Measurements from ENCODE around the gene TAB2. TPM values are rescaled to one million over a fixed set of nuclear protein-coding genes. Genes with fewer than 3 reads are reported as not detected.
"Not testable (repeated sequence)": the region's sequence is repeated elsewhere in the genome, so short reads cannot be mapped to it uniquely, and the experiment has no call there.

TAB2 gene
- total RNA-seq, 2 experiments from 2014 or later: 62.1 to 66.7 TPM

DNA sequence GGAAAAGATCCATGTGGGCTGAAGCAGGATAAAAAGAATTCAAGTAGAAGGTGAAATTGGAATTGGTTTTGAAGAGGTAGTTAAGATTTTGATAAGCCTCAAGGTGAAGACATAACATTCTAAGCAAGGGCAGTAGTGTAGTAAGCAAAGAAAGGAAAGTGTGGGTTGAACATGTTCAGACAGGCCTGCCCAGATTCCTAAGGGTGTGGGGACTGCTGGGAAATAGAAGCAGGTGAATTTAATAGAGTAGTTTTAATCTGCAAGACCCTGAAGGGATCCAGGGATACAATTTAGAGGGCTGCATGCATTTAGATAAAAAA, 19.1 kb downstream of the TAB2 start:
- Mint-ChIP-seq H3K27me3 (ENCODE audit: low read depth) (no peaks in the 10 kb centered on the region), H3K4me1 (ENCODE audit: low read depth) (peaks cover 82% of the 10 kb centered on the region), H3K4me3 (peak overlapping the region; percentile 59), H3K9me3 (peaks cover 5% of the 10 kb centered on the region), H3K27ac (peak overlapping the region; percentile 97), H3K36me3 (ENCODE audit: low read depth) (peaks cover 12% of the 10 kb centered on the region)
- no peak for DNase-seq
- CTCF ChIA-PET: interaction anchor here (0.6 to 1.0 kb wide), 3 partner anchors 16 to 69 kb away, joined by 3 read pairs; no protein-coding TSS in a partner anchor
- intact Hi-C loops (cut with micrococcal nuclease): loop anchor here (1.0 to 5.0 kb wide), 12 partner anchors 17 to 304 kb away; partner anchors contain the start of gene ZC3H12D

GRCh38 chr6:149337320-149337719, 19.8 kb downstream of the TAB2 start:
- peak overlapping the region; percentile 97 for H3K27ac Mint-ChIP-seq
- no peak overlapping the region for H3K4me3 Mint-ChIP-seq
- peaks cover 5% of the 10 kb centered on the region for H3K9me3 Mint-ChIP-seq
- no peak for DNase-seq
- H3K36me3 Mint-ChIP-seq (ENCODE audit: low read depth): peaks cover 12% of the 10 kb centered on the region
- intact Hi-C loops (cut with micrococcal nuclease): loop anchor here (2.0 to 5.0 kb wide), 5 partner anchors 27 to 255 kb away; partner anchors contain the start of gene ZC3H12D
- H3K4me1 Mint-ChIP-seq (ENCODE audit: low read depth): peaks cover 82% of the 10 kb centered on the region
- CTCF ChIA-PET: interaction anchor here (0.6 to 1.0 kb wide), 3 partner anchors 14 to 300 kb away, joined by 3 to 4 read pairs (median 3); no protein-coding TSS in a partner anchor
- H3K27me3 Mint-ChIP-seq (ENCODE audit: low read depth): no peaks in the 10 kb centered on the region

DNA sequence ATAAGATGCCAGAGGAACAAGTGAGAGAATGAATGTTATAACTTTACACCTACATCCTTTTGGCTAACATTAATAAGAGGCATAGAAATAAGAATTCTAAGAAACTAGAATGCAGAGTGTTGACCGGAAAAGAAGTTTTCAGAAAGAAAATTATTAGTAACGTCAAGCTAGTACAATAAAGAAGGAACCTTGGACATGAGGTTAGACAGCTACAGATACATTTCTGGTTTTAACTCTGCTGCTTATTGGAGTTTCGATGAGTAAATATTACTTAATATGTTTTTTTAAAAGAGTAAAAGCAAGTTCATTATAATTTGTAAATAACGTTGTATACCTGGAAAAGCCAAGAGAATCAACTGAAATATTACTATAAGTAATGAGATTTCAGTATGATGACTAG, 22.7 kb downstream of the TAB2 start:
- Mint-ChIP-seq H3K4me3 (no peak overlapping the region), H3K4me1 (ENCODE audit: low read depth) (peaks cover 78% of the 10 kb centered on the region), H3K27me3 (ENCODE audit: low read depth) (no peaks in the 10 kb centered on the region), H3K9me3 (peaks cover 5% of the 10 kb centered on the region), H3K27ac (no peak overlapping the region), H3K36me3 (ENCODE audit: low read depth) (peaks cover 15% of the 10 kb centered on the region)
- intact Hi-C loops (cut with micrococcal nuclease): no loop called here
- DNase-seq: no peak
- CTCF ChIA-PET: interaction anchor here (1.3 kb wide), 1 partner anchor 19 kb away, joined by 4 read pairs; no protein-coding TSS in a partner anchor

GRCh38 chr6:149342525-149342924, 25.0 kb downstream of the TAB2 start:
- CTCF ChIA-PET: interaction anchor here (0.6 kb wide), 1 partner anchor 181 kb away, joined by 4 read pairs; no protein-coding TSS in a partner anchor
- intact Hi-C loops (cut with micrococcal nuclease): no loop called here
- Mint-ChIP-seq H3K9me3 (peaks cover 5% of the 10 kb centered on the region), H3K27me3 (ENCODE audit: low read depth) (no peaks in the 10 kb centered on the region), H3K4me3 (no peak overlapping the region), H3K4me1 (ENCODE audit: low read depth) (peaks cover 70% of the 10 kb centered on the region), H3K36me3 (ENCODE audit: low read depth) (peaks cover 21% of the 10 kb centered on the region), H3K27ac (peak overlapping the region; percentile 84)
- DNase-seq: no peak

- intact Hi-C loops (cut with micrococcal nuclease): no loop called here
- H3K4me1 Mint-ChIP-seq (ENCODE audit: low read depth): peaks cover 66% of the 10 kb centered on the region
- no peak overlapping the region for H3K27ac Mint-ChIP-seq
- peaks cover 5% of the 10 kb centered on the region for H3K9me3 Mint-ChIP-seq
- CTCF ChIA-PET: interaction anchor here (1.4 kb wide), 1 partner anchor 88 kb away, joined by 4 read pairs; no protein-coding TSS in a partner anchor
- no peaks in the 10 kb centered on the region for H3K27me3 Mint-ChIP-seq (ENCODE audit: low read depth)
- peaks cover 23% of the 10 kb centered on the region for H3K36me3 Mint-ChIP-seq (ENCODE audit: low read depth)
- DNase-seq: no peak
- no peak overlapping the region for H3K4me3 Mint-ChIP-seq
Measured at GRCh38 chr6:149343501-149343900, 26.0 kb downstream of the TAB2 start.

- H3K27ac Mint-ChIP-seq: no peak overlapping the region
- no peak for DNase-seq
- peaks cover 65% of the 10 kb centered on the region for H3K4me1 Mint-ChIP-seq (ENCODE audit: low read depth)
- H3K36me3 Mint-ChIP-seq (ENCODE audit: low read depth): peaks cover 19% of the 10 kb centered on the region
- no peaks in the 10 kb centered on the region for H3K27me3 Mint-ChIP-seq (ENCODE audit: low read depth)
- no peaks in the 10 kb centered on the region for H3K9me3 Mint-ChIP-seq
- intact Hi-C loops (cut with micrococcal nuclease): no loop called here
- H3K4me3 Mint-ChIP-seq: no peak overlapping the region
- CTCF ChIA-PET: interaction anchor here (0.6 to 2.3 kb wide), 4 partner anchors 13 to 317 kb away, joined by 3 to 7 read pairs (median 3); no protein-coding TSS in a partner anchor
Measured at GRCh38 chr6:149346078-149346477, 28.6 kb downstream of the TAB2 start.

- no peak overlapping the region for H3K27ac Mint-ChIP-seq
- intact Hi-C loops (cut with micrococcal nuclease): no loop called here
- H3K4me1 Mint-ChIP-seq (ENCODE audit: low read depth): peaks cover 60% of the 10 kb centered on the region
- no peak for DNase-seq
- H3K4me3 Mint-ChIP-seq: no peak overlapping the region
- no peaks in the 10 kb centered on the region for H3K27me3 Mint-ChIP-seq (ENCODE audit: low read depth)
- H3K9me3 Mint-ChIP-seq: no peaks in the 10 kb centered on the region
- CTCF ChIA-PET: interaction anchor here (1.0 kb wide), 1 partner anchor 14 kb away, joined by 3 read pairs; no protein-coding TSS in a partner anchor
- H3K36me3 Mint-ChIP-seq (ENCODE audit: low read depth): peaks cover 19% of the 10 kb centered on the region
Measured at GRCh38 chr6:149347067-149347466, 29.6 kb downstream of the TAB2 start.

DNA sequence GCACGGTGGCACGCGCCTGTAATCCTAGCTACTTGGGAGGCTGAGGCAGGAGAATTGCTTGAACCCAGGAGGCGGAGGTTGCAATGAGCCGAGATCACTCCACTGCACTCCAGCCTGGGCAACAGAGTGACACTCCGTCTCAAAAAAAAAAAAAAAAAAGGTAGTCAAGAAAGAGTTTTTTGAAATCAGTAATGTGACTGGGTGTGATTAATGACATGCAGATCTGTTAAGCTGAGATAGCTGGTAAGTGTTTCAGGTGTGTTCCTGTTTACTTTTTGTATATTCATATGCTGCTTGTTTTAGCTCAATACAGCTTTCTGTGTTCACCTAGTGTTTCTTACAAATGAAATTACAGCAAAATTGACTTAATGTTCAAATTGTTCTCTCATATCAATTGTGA, 31.8 kb downstream of the TAB2 start:
- H3K9me3 Mint-ChIP-seq; H3K4me3 Mint-ChIP-seq; DNase-seq; intact Hi-C loops (cut with micrococcal nuclease); H3K27me3 Mint-ChIP-seq (ENCODE audit: low read depth); H3K27ac Mint-ChIP-seq: not testable (repeated sequence)
- peaks cover 57% of the 10 kb centered on the region for H3K4me1 Mint-ChIP-seq (ENCODE audit: low read depth)
- CTCF ChIA-PET: interaction anchor here (0.6 to 0.7 kb wide), 3 partner anchors 10 to 81 kb away, joined by 3 read pairs; no protein-coding TSS in a partner anchor
- peaks cover 23% of the 10 kb centered on the region for H3K36me3 Mint-ChIP-seq (ENCODE audit: low read depth)

DNA sequence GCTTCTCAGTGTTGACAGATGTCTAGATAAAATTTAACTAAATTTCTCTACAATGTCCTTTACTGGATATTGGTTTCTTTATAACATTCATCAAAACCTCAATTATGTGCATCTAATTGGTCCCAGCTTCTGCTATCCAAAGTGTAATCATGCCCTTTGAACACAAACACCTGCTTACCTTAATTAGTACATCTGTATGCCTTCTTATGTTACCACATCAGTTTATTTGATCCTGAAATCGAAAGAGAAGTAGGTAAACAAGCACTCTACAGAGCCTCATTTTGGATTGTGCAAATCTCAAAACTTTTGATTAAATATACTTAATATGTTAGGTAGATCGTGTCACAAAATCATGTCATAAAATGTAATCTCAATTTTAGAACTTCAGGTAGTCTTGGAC, 36.5 kb downstream of the TAB2 start:
- Mint-ChIP-seq H3K36me3 (ENCODE audit: low read depth) (peaks cover 22% of the 10 kb centered on the region), H3K27me3 (ENCODE audit: low read depth) (no peaks in the 10 kb centered on the region), H3K4me1 (ENCODE audit: low read depth) (peaks cover 74% of the 10 kb centered on the region), H3K4me3 (no peak overlapping the region), H3K9me3 (no peaks in the 10 kb centered on the region), H3K27ac (no peak overlapping the region)
- no peak for DNase-seq
- intact Hi-C loops (cut with micrococcal nuclease): loop anchor here (1.0 kb wide), 1 partner anchor 10 kb away; no protein-coding TSS in a partner anchor
- CTCF ChIA-PET: no interaction called here

DNA sequence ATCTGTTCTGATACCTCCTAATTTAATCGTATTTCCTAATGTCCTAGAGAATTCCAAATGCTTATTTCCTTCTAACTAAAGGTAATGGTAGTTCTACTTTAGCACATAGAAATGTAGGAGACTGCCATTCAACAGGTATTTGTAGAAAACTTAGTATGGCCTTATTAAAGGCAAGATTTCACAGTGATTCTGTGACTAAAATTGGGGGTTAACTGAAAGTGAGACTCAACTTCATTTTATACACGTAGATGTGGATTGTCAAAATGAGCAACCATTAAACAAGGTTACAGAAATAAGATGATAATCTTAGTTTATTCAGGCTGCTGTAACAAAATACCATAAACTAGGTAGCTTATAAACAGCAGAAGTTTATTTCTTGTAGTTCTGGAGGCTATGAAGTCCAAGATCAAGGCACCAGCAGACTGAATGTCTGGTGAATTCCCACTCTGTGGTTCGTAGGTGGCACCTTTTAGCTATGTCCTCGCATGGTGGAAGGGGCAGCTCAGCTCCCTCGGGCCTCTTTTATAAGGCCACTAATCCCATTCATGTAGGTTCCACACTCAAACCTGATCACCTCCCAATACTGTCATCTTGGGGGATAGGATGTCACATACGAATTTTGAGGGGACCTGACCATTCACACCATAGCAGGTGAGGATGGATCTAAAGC, 38.7 kb downstream of the TAB2 start:
- H3K9me3 Mint-ChIP-seq: peaks cover 1% of the 10 kb centered on the region
- H3K27me3 Mint-ChIP-seq (ENCODE audit: low read depth): no peaks in the 10 kb centered on the region
- DNase-seq: no peak
- no peak overlapping the region for H3K4me3 Mint-ChIP-seq
- H3K36me3 Mint-ChIP-seq (ENCODE audit: low read depth): peaks cover 36% of the 10 kb centered on the region
- intact Hi-C loops (cut with micrococcal nuclease): no loop called here
- H3K4me1 Mint-ChIP-seq (ENCODE audit: low read depth): peaks cover 76% of the 10 kb centered on the region
- peak overlapping the region; percentile 30 for H3K27ac Mint-ChIP-seq
- CTCF ChIA-PET: no interaction called here

DNA sequence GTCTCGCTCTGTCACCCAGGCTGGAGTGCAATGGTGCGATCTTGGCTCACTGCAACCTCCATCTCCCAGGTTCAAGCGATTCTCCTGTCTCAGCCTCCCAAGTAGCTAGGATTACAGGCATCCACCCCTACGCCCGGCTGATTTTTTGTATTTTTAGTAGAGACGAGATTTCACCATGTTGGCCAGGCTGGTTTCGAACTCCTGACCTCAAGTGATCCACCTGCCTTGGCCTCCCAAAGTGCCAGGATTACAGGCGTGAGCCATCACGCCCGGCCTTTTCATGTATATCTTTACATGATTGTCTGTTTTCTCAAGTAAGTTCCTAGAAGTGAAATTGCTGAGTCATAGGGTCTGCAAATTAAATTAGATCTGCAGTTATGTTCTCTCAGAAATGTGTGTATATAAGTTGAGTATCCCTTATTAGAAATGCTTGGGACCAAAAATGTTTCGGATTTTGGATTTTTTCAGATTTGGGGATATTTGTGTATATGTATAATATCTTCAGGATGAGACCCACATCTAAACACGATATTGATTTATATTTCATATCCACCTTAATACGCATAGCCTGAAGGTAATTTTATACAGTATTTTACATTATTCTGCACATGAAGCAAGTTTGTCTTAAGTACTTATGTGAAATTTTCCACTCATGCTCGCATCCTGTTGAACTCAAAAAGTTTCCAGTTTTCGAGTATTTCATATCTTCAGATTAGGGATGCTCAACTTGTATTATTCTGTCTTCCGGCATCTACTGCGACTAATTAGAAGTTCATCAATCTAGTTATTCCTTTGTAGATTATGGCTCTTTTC, 40.4 kb downstream of the TAB2 start:
- peak overlapping the region; percentile 73 for H3K27ac Mint-ChIP-seq
- CTCF ChIA-PET: interaction anchor here (1.0 kb wide), 1 partner anchor 156 kb away, joined by 3 read pairs; no protein-coding TSS in a partner anchor
- H3K4me3 Mint-ChIP-seq: no peak overlapping the region
- no peaks in the 10 kb centered on the region for H3K27me3 Mint-ChIP-seq (ENCODE audit: low read depth)
- DNase-seq: no peak
- peaks cover 80% of the 10 kb centered on the region for H3K4me1 Mint-ChIP-seq (ENCODE audit: low read depth)
- peaks cover 8% of the 10 kb centered on the region for H3K9me3 Mint-ChIP-seq
- intact Hi-C loops (cut with micrococcal nuclease): loop anchor here (1.0 kb wide), 1 partner anchor 8 kb away; no protein-coding TSS in a partner anchor
- H3K36me3 Mint-ChIP-seq (ENCODE audit: low read depth): peaks cover 44% of the 10 kb centered on the region

GRCh38 chr6:149359440-149359839, 41.9 kb downstream of the TAB2 start:
- CTCF ChIA-PET: interaction anchor here (1.1 to 2.6 kb wide), 4 partner anchors 13 to 65 kb away, joined by 4 to 7 read pairs (median 5); no protein-coding TSS in a partner anchor
- Mint-ChIP-seq H3K9me3 (peaks cover 8% of the 10 kb centered on the region), H3K4me1 (ENCODE audit: low read depth) (peaks cover 84% of the 10 kb centered on the region), H3K36me3 (ENCODE audit: low read depth) (peaks cover 45% of the 10 kb centered on the region), H3K27me3 (ENCODE audit: low read depth) (no peaks in the 10 kb centered on the region), H3K4me3 (no peak overlapping the region), H3K27ac (peak overlapping the region; percentile 70)
- intact Hi-C loops (cut with micrococcal nuclease): no loop called here
- no peak for DNase-seq
